T-helper 9 cell (primary cell): Measurements from ENCODE around the gene PCDH15.

ENCODE experiments used
- DNase-seq: peaks from one replicate; pipeline ENCODE4 v3.0.0-alpha.2; 2020

PCDH15 gene

DNA sequence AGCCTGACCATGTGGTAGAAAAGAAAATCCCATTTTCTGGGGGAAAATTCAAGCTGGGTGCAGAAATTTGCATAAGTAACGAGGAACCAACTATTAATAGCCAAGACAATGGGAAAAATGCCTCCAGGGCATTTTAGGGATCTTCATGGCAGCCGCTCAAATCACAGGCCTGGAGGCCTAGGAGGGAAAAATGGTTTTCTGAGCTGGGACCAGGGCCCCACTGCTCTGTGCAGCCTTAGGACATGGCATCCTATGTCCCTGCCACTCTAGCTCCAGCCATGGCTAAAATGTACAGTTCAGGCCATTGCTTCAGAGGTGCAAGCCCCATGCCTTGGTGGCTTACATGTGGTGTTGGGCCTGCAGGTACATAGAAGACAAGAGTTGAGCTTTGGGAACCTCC, 459.0 kb downstream of the PCDH15 start:
- no peak for DNase-seq

DNA sequence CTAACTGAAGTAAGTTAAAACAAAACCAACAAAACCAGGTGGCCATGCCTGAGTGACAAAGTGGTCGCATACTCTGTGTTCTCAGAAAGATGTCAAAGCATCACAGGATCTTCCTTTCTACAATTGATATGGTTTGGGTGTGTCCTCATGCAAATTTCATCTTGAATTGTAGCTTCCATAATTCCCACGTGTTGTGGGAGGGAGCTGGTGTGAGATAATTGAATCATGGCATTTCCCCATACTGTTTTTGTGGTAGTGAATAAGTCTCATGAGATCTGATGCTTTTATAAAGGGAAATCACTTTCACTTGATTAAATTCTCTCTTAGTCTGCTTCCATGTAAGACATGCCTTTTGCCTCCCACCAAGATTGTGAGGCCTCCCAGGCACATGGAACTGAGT, 465.7 kb downstream of the PCDH15 start:
- DNase-seq: no peak

DNA sequence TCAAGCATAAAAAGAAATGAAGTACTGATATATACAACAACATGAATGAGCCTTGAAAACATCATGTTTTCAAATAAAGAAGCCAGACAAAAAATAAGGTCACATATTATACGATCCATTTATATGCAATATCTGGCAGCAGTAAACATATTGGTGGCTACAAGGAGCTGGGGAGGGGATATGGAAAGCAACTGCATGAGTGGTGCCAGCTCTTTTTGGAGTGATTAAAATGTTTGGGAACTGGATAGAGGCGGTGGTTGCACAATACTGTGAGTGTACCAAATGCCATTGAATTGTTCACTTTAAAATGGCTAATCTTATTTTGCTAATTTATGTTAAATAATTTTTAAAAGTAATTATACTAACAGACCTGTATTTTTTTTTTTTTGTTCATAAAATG, 481.7 kb downstream of the PCDH15 start:
- DNase-seq: no peak

DNA sequence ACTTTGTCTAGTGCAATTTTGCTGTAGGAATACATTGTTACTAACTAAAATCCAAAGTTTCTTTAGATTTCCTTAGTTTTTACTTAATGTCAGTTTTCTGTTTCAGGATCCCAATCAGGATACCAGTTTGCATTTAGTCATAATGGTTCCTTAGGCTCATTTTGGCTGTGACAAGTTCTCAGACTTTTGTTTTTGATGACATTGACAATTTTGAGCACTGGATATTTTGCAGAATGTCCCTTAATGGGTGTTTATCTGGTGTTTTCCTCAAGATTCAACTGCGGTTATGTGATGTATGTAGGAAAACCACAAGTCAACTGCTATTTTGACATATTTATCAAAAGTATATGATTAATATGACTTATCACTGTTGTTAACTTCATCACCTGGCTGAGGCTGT, 482.6 kb downstream of the PCDH15 start:
- DNase-seq: no peak

DNA sequence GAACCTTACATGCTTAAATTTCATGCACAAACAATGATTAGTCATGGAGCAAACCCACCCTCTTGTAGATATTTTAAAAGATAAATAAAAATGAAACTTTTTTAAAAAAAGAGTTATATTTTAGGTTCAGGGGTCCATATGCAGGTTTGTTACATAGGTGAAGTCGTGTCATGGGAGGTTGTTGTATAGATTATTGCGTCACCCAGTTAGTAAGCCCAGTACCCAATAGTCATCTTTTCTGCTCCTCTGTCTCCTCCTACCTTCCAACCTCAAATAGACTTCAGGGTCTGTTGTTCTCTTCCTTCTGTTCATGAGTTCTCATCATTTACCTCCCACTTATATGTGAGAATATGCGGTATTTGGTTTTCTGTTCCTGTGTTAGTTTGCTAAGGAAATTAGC, 486.6 kb downstream of the PCDH15 start:
- DNase-seq: no peak

GRCh38 chr10:54284526-54285193, 516.4 kb downstream of the PCDH15 start:
- DNase-seq: no peak

GRCh38 chr10:54282012-54282411, 519.0 kb downstream of the PCDH15 start:
- DNase-seq: no peak

DNA sequence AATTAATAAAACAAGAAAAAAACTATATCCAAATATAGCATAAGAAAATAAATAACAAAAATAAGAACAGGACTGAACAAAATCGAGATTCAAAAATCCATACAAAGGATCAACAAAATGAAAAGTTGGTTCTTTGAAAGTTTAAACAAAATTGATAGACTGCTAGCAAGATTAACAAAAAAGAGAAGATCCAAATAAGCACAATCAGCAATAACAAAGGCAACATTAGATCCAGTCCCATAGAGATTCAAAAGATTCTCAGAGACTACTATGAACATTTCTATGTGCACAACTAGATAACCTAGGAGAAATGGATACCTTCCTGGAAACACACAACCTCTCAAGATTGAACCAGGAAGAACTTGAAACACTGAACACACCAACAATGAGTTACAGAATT, 534.6 kb downstream of the PCDH15 start:
- no peak for DNase-seq

DNA sequence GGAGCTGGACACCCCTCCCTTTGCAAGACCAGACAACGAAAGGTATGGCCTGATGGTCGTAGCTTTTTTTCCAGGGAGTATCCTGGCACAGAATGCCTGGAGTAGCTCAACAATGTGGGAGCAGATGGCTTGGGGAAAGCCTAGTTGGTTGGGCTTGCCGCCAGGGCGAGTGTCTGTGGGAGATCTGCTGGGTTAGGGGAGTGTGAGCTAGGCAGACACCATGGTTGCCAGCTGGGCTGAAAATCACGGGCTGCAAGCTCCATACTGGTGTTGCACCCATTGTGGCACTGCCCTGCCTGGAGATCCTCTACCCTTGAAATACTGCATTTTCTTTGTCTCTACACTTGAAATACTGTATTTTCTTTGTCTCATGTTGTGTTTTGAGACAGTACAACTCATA, 538.3 kb downstream of the PCDH15 start:
- no peak for DNase-seq

DNA sequence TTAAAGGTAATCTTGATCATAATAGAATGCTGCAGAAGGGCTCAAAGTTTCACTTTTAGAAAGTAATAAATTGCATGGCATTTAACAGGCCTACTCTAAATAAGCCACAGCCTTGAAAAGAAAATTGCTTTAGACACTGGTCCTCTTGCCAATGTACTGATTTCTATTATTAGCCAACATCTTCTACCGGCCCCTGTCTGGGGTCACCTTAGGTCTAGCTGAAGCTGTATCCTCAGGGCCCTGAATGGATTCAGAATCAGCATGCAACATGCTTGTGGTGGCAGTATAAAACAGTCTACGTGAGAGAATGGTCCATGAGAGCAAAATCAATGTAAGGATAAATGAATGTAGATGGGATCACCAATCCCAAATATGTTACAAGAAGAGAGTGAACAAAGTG, 541.9 kb downstream of the PCDH15 start:
- no peak for DNase-seq

DNA sequence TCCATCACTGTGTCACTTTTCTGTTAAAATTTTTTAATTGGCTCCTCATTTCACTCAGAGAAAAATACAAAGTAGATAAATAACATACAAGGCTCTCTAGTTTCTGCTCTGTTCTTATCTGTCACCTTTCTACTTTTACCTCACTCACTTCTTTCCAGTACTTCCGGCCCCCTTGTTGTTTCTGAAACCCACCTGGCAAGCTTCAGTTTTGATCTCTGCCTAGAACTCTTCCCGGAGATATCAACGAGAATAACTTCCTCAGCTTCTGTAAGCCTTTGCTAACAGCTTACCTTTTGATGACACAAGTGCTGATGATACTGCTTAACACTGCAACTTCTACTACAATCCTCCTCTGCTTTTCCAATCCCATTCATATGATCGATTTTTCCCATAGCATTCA, 566.2 kb downstream of the PCDH15 start:
- DNase-seq: no peak

DNA sequence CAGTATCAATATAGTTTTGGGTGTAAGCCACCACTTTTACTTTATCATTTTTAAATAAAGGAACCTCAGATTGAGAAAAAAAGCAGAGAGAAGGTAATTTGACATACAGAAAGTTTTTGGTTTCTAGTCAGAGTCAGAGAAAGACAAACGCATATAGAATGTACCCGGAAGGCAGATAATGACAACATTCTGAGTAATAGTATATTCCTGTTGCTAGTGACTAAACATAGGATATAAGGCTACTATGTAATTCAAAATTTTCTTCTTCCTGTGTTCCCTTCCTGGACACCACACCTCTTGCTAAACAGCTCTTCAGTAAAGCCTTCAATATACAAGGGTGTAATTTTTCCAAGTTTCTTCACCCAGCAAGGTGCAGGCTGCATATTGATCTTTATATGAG, 597.6 kb downstream of the PCDH15 start:
- no peak for DNase-seq

GRCh38 chr10:54198051-54198450, 603.0 kb downstream of the PCDH15 start:
- DNase-seq: no peak

GRCh38 chr10:54194806-54195205, 606.2 kb downstream of the PCDH15 start:
- DNase-seq: no peak

DNA sequence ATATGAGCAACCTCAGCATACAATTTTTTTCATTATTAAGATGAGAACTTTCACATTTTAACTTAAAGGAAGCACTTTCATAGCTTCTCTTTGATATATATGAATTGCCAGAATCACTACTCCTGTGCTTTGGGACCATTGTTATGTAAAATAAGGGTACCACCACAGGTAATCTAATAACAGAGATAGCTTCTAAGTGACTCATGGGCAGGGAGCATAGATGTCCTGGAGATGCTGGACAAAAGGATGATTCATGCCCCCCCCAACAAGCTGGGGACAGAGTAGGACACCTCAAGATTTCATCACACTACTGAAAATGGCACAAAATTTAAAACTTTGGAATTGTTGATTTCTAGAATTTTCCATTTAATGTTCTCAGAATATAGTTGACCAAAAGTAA, 641.1 kb downstream of the PCDH15 start:
- DNase-seq: no peak

DNA sequence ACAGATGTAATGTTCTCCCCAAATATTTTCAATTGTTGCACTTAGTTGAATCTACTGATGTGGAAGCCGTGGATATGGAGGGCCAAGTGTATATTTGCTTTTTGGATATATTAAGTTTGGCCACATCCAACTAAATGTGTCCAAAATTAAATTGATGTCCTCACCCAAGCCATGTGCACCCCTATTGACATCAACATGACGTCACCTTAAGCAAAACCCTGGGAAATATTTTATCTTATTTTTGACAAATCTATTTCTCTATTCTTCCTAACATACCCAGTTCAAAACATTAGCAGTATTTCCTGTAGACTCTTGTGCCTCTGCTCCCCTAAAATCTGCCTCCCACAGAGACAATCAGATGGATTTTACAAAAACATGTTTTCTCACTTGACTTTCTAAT, 652.5 kb downstream of the PCDH15 start:
- no peak for DNase-seq

GRCh38 chr10:54139819-54140428, 661.1 kb downstream of the PCDH15 start:
- DNase-seq: no peak

GRCh38 chr10:54137396-54137795, 663.6 kb downstream of the PCDH15 start:
- DNase-seq: no peak

- no peak for DNase-seq
Observed at GRCh38 chr10:54133203-54133602, 667.8 kb downstream of the PCDH15 start.

- DNase-seq: no peak
Observed at GRCh38 chr10:54131833-54132232, 669.2 kb downstream of the PCDH15 start.

DNA sequence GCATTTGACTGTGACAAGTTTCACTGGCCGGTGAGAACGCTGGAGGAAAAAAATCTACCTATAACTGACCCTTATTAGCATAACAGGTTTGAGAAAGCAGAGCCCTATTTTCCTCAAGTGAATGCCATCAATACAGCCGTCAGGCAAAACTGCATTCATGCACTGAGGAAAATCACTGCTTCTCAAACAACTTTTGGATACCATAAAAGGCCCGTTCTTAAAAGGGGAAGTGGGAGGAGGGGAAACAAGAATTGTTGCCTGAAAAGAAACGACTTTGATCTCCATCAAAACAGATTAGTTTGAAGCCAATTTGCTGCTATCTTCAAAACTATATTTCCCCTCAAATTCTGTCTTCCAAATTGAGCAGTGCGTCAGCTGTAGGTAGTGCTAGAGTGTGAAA, 670.6 kb downstream of the PCDH15 start:
- no peak for DNase-seq

DNA sequence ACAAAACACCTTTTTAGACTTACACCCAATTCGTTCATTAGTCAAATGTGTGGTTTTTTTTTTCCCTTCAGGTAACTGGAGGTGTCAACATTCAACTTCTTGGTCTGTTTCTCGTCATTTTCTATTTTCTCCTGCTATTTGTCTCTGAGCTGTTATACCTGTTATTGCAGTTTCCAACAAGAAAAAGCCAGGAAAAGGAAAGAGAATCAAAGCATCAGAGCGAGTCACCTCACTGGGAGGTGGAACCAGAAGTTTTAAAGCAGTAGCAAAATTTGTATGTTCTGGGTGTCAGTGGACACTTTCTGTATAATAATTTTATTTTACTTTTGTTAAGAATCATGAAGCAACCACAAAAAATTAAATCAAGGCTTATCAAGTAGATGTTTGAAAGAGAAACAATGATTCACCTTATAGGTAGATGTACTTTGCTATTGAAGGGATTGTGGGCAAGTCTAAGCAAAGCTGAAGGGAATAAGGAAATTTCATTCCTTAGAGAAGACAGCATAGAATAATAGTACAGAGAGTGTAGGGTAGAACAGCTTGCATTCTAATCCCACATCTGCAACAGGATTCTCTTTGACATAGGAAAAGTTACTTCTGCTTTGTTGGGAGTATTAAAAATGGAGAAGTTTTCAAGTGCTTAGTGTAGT, 675.8 kb downstream of the PCDH15 start:
- DNase-seq: no peak

DNA sequence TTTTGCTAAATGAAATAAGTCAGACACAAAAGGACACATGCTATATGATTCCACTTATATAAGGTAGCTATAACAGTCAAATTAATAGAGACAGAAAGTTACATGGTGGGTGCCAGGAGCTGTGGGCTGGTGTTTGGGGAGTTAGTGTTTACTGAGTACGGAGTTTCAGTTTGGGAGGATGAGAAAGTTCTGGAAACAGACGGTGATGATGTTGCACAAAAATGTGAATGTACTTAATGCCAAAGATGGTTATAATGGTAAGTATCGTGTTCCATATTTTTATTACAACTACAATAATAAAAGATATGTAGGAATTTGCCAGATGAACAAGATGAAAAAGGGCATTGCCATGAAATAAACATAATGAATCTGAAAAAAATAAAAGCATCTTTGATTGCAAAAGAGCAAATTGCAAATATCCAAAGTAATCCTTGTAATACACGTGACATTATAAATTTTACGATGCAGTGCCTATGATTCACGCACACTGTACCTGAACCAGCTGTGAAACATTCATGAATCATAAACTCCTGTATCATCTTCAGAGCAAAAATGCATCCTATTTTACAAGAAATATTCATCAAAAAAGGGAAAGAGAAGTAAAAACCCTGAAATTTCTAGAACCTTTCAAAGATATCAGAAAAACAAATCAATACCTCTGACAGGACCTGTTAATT, 676.7 kb downstream of the PCDH15 start:
- DNase-seq: no peak

- no peak for DNase-seq
Observed at GRCh38 chr10:54120806-54121205, 680.2 kb downstream of the PCDH15 start.
